Activated naive CD8-positive, alpha-beta T cell treated with anti-CD3 and anti-CD28 coated beads, Interleukin-2, amount 10 ng/mL, durations not matched to agents 7 days and 5 days (primary cell): ENCODE results near the gene CLSTN2. TPM values are rescaled to one million over a fixed set of nuclear protein-coding genes. Genes with fewer than 3 reads are reported as not detected.

Source experiments
- ATAC-seq: fragments of 150-1000 bp; cut with Tn5 transposase; one replicate; pipeline ENCODE4 v1.10.0; 2021; ENCODE audit warnings: low read depth, moderate library complexity
- POLR2A ChIA-PET: fragments of 350-600 bp; sonication (Branson Sonifier 250); formaldehyde crosslinking; loops from one replicate; lab custom pipeline; 2021; ENCODE audit warnings: antibody characterized with exemption; lab: Charles Lee
- DNase-seq: peaks from one replicate; pipeline ENCODE4 v3.0.0; 2021
- H3K27ac Mint-ChIP-seq: one replicate; pipeline ENCODE4 v1.8.0; 2022; ENCODE audit warnings: mild to moderate bottlenecking, mixed read lengths
- H3K27me3 Mint-ChIP-seq: one replicate; pipeline ENCODE4 v1.8.0; 2022; ENCODE audit warnings: mild to moderate bottlenecking, moderate library complexity, mixed read lengths
- H3K36me3 Mint-ChIP-seq: one replicate; pipeline ENCODE4 v1.8.0; 2021; ENCODE audit warnings: mild to moderate bottlenecking, mixed read lengths
- H3K4me1 Mint-ChIP-seq: one replicate; pipeline ENCODE4 v1.8.0; 2021; ENCODE audit warnings: mixed read lengths
- H3K4me3 Mint-ChIP-seq: one replicate; pipeline ENCODE4 v1.8.0; 2022; ENCODE audit warnings: mild to moderate bottlenecking, moderate library complexity, mixed read lengths
- H3K9me3 Mint-ChIP-seq: one replicate; pipeline ENCODE4 v1.8.0; 2021; ENCODE audit warnings: mixed read lengths
- total RNA-seq, 2 experiments: library from RNA; stranded (reverse); gene quantifications; one replicate each; pipeline ENCODE4 v1.2.3, GENCODE V29; 2021

CLSTN2 gene
- total RNA-seq, 2 experiments from 2014 or later, result not detected

GRCh38 chr3:140384028-140384771 lies 449.2 kb downstream of the CLSTN2 start:
- no peak overlapping the region for H3K27ac Mint-ChIP-seq
- DNase-seq (no peak), ATAC-seq (no peak)
- POLR2A ChIA-PET, result no interaction called here
- no peak overlapping the region for H3K4me3 Mint-ChIP-seq
- peaks cover under 1% of the 10 kb centered on the region for H3K27me3 Mint-ChIP-seq
- no peaks in the 10 kb centered on the region for H3K9me3 Mint-ChIP-seq
- H3K36me3 Mint-ChIP-seq, result no peaks in the 10 kb centered on the region
- no peaks in the 10 kb centered on the region for H3K4me1 Mint-ChIP-seq

GRCh38 chr3:140384876-140385275 lies 449.9 kb downstream of the CLSTN2 start:
- Mint-ChIP-seq H3K9me3 (no peaks in the 10 kb centered on the region), H3K4me1 (no peaks in the 10 kb centered on the region), H3K36me3 (no peaks in the 10 kb centered on the region), H3K27me3 (no peaks in the 10 kb centered on the region), H3K27ac (no peak overlapping the region), H3K4me3 (no peak overlapping the region)
- ATAC-seq (no peak), DNase-seq (no peak)
- POLR2A ChIA-PET, result no interaction called here

- Mint-ChIP-seq H3K27ac (no peak overlapping the region), H3K36me3 (no peaks in the 10 kb centered on the region), H3K27me3 (peaks cover 4% of the 10 kb centered on the region), H3K4me3 (no peak overlapping the region), H3K9me3 (no peaks in the 10 kb centered on the region), H3K4me1 (no peaks in the 10 kb centered on the region)
- no peak for ATAC-seq
- POLR2A ChIA-PET, result no interaction called here
- DNase-seq, result no peak
These were observed 451.5 kb downstream of the CLSTN2 start for GRCh38 chr3:140386357-140387100.

GRCh38 chr3:140387244-140387643 lies 452.3 kb downstream of the CLSTN2 start:
- H3K27ac Mint-ChIP-seq, result no peak overlapping the region
- no peak for DNase-seq
- no peaks in the 10 kb centered on the region for H3K4me1 Mint-ChIP-seq
- no peaks in the 10 kb centered on the region for H3K36me3 Mint-ChIP-seq
- POLR2A ChIA-PET, result no interaction called here
- H3K4me3 Mint-ChIP-seq, result no peak overlapping the region
- no peak for ATAC-seq
- no peaks in the 10 kb centered on the region for H3K9me3 Mint-ChIP-seq
- H3K27me3 Mint-ChIP-seq, result peaks cover 4% of the 10 kb centered on the region

GRCh38 chr3:140388202-140388922 lies 453.4 kb downstream of the CLSTN2 start:
- peaks cover 4% of the 10 kb centered on the region for H3K27me3 Mint-ChIP-seq
- H3K27ac Mint-ChIP-seq, result no peak overlapping the region
- no peaks in the 10 kb centered on the region for H3K36me3 Mint-ChIP-seq
- DNase-seq (no peak), ATAC-seq (no peak)
- POLR2A ChIA-PET, result no interaction called here
- H3K4me1 Mint-ChIP-seq, result no peaks in the 10 kb centered on the region
- H3K9me3 Mint-ChIP-seq, result no peaks in the 10 kb centered on the region
- H3K4me3 Mint-ChIP-seq, result no peak overlapping the region

GRCh38 chr3:140391061-140391460 lies 456.1 kb downstream of the CLSTN2 start:
- DNase-seq (no peak), ATAC-seq (no peak)
- no peak overlapping the region for H3K27ac Mint-ChIP-seq
- no peaks in the 10 kb centered on the region for H3K9me3 Mint-ChIP-seq
- no peaks in the 10 kb centered on the region for H3K36me3 Mint-ChIP-seq
- peaks cover 10% of the 10 kb centered on the region for H3K27me3 Mint-ChIP-seq
- no peak overlapping the region for H3K4me3 Mint-ChIP-seq
- H3K4me1 Mint-ChIP-seq, result no peaks in the 10 kb centered on the region
- POLR2A ChIA-PET, result no interaction called here

- no peak for ATAC-seq
- POLR2A ChIA-PET, result no interaction called here
- peaks cover 10% of the 10 kb centered on the region for H3K27me3 Mint-ChIP-seq
These were observed 459.6 kb downstream of the CLSTN2 start for GRCh38 chr3:140394488-140395133.

GRCh38 chr3:140395134-140396075 lies 460.4 kb downstream of the CLSTN2 start:
- POLR2A ChIA-PET, result no interaction called here
- H3K4me1 Mint-ChIP-seq, result no peaks in the 10 kb centered on the region
- ATAC-seq (no peak), DNase-seq (no peak)
- H3K9me3 Mint-ChIP-seq, result no peaks in the 10 kb centered on the region
- H3K4me3 Mint-ChIP-seq, result no peak overlapping the region
- no peak overlapping the region for H3K27ac Mint-ChIP-seq
- peaks cover 10% of the 10 kb centered on the region for H3K27me3 Mint-ChIP-seq
- no peaks in the 10 kb centered on the region for H3K36me3 Mint-ChIP-seq

More at GRCh38 chr3:140394488-140395133, 459.6 kb downstream of the CLSTN2 start:
- no peak overlapping the region for H3K4me3 Mint-ChIP-seq
- H3K9me3 Mint-ChIP-seq, result no peaks in the 10 kb centered on the region
- H3K36me3 Mint-ChIP-seq, result no peaks in the 10 kb centered on the region
- no peak overlapping the region for H3K27ac Mint-ChIP-seq
- no peaks in the 10 kb centered on the region for H3K4me1 Mint-ChIP-seq
- no peak for DNase-seq

GRCh38 chr3:140396110-140396509 lies 461.1 kb downstream of the CLSTN2 start:
- no peaks in the 10 kb centered on the region for H3K36me3 Mint-ChIP-seq
- POLR2A ChIA-PET, result no interaction called here

GRCh38 chr3:140397847-140398246 lies 462.9 kb downstream of the CLSTN2 start:
- ATAC-seq (no peak), DNase-seq (no peak)
- H3K36me3 Mint-ChIP-seq, result no peaks in the 10 kb centered on the region
- peaks cover 6% of the 10 kb centered on the region for H3K27me3 Mint-ChIP-seq
- H3K27ac Mint-ChIP-seq, result no peak overlapping the region
- H3K4me1 Mint-ChIP-seq, result no peaks in the 10 kb centered on the region
- no peaks in the 10 kb centered on the region for H3K9me3 Mint-ChIP-seq
- POLR2A ChIA-PET, result no interaction called here
- no peak overlapping the region for H3K4me3 Mint-ChIP-seq

More at GRCh38 chr3:140396110-140396509, 461.1 kb downstream of the CLSTN2 start:
- peaks cover 7% of the 10 kb centered on the region for H3K27me3 Mint-ChIP-seq
- H3K27ac Mint-ChIP-seq, result no peak overlapping the region
- no peak overlapping the region for H3K4me3 Mint-ChIP-seq
- ATAC-seq, result no peak
- H3K9me3 Mint-ChIP-seq, result no peaks in the 10 kb centered on the region
- DNase-seq, result no peak
- no peaks in the 10 kb centered on the region for H3K4me1 Mint-ChIP-seq

- H3K4me1 Mint-ChIP-seq, result no peaks in the 10 kb centered on the region
- POLR2A ChIA-PET, result no interaction called here
- ATAC-seq (no peak), DNase-seq (no peak)
- H3K27ac Mint-ChIP-seq, result no peak overlapping the region
- H3K9me3 Mint-ChIP-seq, result no peaks in the 10 kb centered on the region
- H3K4me3 Mint-ChIP-seq, result no peak overlapping the region
- no peaks in the 10 kb centered on the region for H3K36me3 Mint-ChIP-seq
- peaks cover 6% of the 10 kb centered on the region for H3K27me3 Mint-ChIP-seq
These were observed 463.4 kb downstream of the CLSTN2 start for GRCh38 chr3:140398387-140398786.

GRCh38 chr3:140399871-140400270 lies 464.9 kb downstream of the CLSTN2 start:
- H3K4me3 Mint-ChIP-seq, result no peak overlapping the region
- no peak overlapping the region for H3K27ac Mint-ChIP-seq

More at GRCh38 chr3:140399871-140400270, 464.9 kb downstream of the CLSTN2 start:
- POLR2A ChIA-PET, result no interaction called here
- Mint-ChIP-seq H3K36me3 (no peaks in the 10 kb centered on the region), H3K4me1 (no peaks in the 10 kb centered on the region), H3K9me3 (no peaks in the 10 kb centered on the region), H3K27me3 (no peaks in the 10 kb centered on the region)
- ATAC-seq (no peak), DNase-seq (no peak)
